Endothelial cell of umbilical vein (primary cell): ENCODE measurements around the gene SMAP1. TPM values are rescaled to one million over a fixed set of nuclear protein-coding genes. Genes with fewer than 3 reads are reported as not detected.
"Not testable (repeated sequence)": the region's sequence is repeated elsewhere in the genome, so short reads cannot be mapped to it uniquely, and the experiment has no call there.

Experiments used
- BruUV-seq: library from RNA; stranded (reverse); fragments of 400-500 nt; replicated peaks from 2 replicates; lab custom pipeline; 2021; lab: Mats Ljungman, UMichigan
- CTCF ChIA-PET: fragments of 300-600, 350-600 bp; sonication (Branson Sonifier 250); formaldehyde crosslinking; loops from one replicate; lab custom pipeline; 2021; ENCODE audit warnings: antibody characterized with exemption, inconsistent platforms; lab: Charles Lee
- POLR2A ChIA-PET: fragments of 300-600, 350-600 bp; sonication (Branson Sonifier 250); formaldehyde crosslinking; loops from one replicate; lab custom pipeline; 2021; ENCODE audit warnings: antibody characterized with exemption, inconsistent platforms; lab: Charles Lee
- DNase-seq: peaks from one replicate; pipeline ENCODE4 v3.0.0-alpha.2; 2011; ENCODE audit warnings: low read depth, low spot score
- FAIRE-seq: peaks from 2 replicates; lab custom pipeline; 2011; peaks lifted over from hg19 to GRCh38; lab: Jason Lieb, UNC
- H2AFZ ChIP-seq: 2 replicates; pipeline ENCODE4 v1.6.0; 2012; ENCODE audit warnings: low read depth, low read length, control low read depth, inconsistent platforms
- H3K27ac ChIP-seq: 2 replicates; pipeline ENCODE4 v1.5.1; 2011; ENCODE audit warnings: low read depth, mild to moderate bottlenecking, control low read depth, low read length, moderate library complexity; ENCODE audit not compliant: insufficient read depth
- H3K27me3 ChIP-seq, 2 experiments: 2 replicates each; pipeline versions ENCODE4 v1.6.0 to v1.6.1; 2011; ENCODE audit warnings: low read length in 2 of 2, mixed read lengths in 1 of 2; ENCODE audit not compliant: control insufficient read depth in 2 of 2, insufficient read depth in 2 of 2
- H3K36me3 ChIP-seq, 2 experiments: 2 replicates in 1 of 2; 3 replicates in 1 of 2; pipeline ENCODE4 v1.5.1; 2011; ENCODE audit warnings: low read length in 2 of 2, mild to moderate bottlenecking in 1 of 2, moderate library complexity in 1 of 2; ENCODE audit not compliant: control insufficient read depth in 2 of 2, insufficient read depth in 2 of 2; ENCODE audit errors: extremely low read depth in 1 of 2
- H3K4me1 ChIP-seq: 3 replicates; pipeline ENCODE4 v1.5.1; 2011; ENCODE audit warnings: mild to moderate bottlenecking, low read length; ENCODE audit not compliant: control insufficient read depth, insufficient read depth; ENCODE audit errors: extremely low read depth
- H3K4me2 ChIP-seq: 2 replicates; pipeline ENCODE4 v1.6.1; 2011; ENCODE audit warnings: low read length, control low read depth, mixed read lengths; ENCODE audit not compliant: insufficient read depth
- H3K4me3 ChIP-seq, 3 experiments: fragments of 200-600 bp in 1 of 3; sonication (generic), shearing (Covaris generic) in 1 of 3; replicated peaks in 1 of 3; 2 replicates each; pipeline ENCODE4 v1.5.1; 2011 to 2016; ENCODE audit warnings: control low read depth in 3 of 3, low read length in 3 of 3, mild to moderate bottlenecking in 2 of 3, inconsistent platforms in 1 of 3, low read depth in 1 of 3, moderate library complexity in 1 of 3; ENCODE audit not compliant: insufficient read depth in 1 of 3
- H3K79me2 ChIP-seq: 2 replicates; pipeline ENCODE4 v1.6.0; 2012; ENCODE audit warnings: low read length, inconsistent platforms; ENCODE audit not compliant: control insufficient read depth, insufficient read depth
- H3K9ac ChIP-seq: replicated peaks from 2 replicates; pipeline ENCODE3; 2011; ENCODE audit warnings: low read length, control low read depth; ENCODE audit not compliant: insufficient read depth; ENCODE audit errors: extremely low read depth
- H3K9me1 ChIP-seq: replicated peaks from 3 replicates; pipeline ENCODE4 v1.6.0; 2011; ENCODE audit warnings: mild to moderate bottlenecking, low read length; ENCODE audit not compliant: control insufficient read depth, insufficient read depth; ENCODE audit errors: extremely low read depth
- H3K9me3 ChIP-seq: replicated peaks from 2 replicates; pipeline ENCODE4 v1.5.1; 2012; ENCODE audit warnings: low read length, inconsistent platforms; ENCODE audit not compliant: control insufficient read depth, insufficient read depth
- H4K20me1 ChIP-seq: replicated peaks from 2 replicates; pipeline ENCODE3; 2011; ENCODE audit warnings: mild to moderate bottlenecking, low read length; ENCODE audit not compliant: control insufficient read depth, insufficient read depth; ENCODE audit errors: extremely low read depth
- dilution Hi-C: fragments of 300-500 bp; cut with MboI; formaldehyde crosslinking; loops from one replicate; pipeline ENCODE4 v1.15.0; 2019; ENCODE audit warnings: low sequenced_read_pairs; ENCODE audit not compliant: extremely low pct_ligation_motif_present
- intact Hi-C: fragments of 100-400 bp; cut with micrococcal nuclease; formaldehyde crosslinking; loops from one replicate; pipeline ENCODE4 v1.10.0; 2022
- polyA plus RNA-seq, 4 experiments: library from polyadenylated mRNA; depleted of rRNA in 3 of 4; stranded (reverse) in 3 of 4; unstranded in 1 of 4; fragments of >200 nt; gene quantifications; 2 replicates each; pipeline versions ENCODE4 v1.2.1 to v1.2.3, GENCODE V29; 2011 to 2012; ENCODE audit warnings: missing spikeins in 1 of 4
- total RNA-seq: library from RNA; stranded (reverse); gene quantifications from 2 replicates; pipeline ENCODE4 v1.2.3, GENCODE V29; 2021
- TF ChIP-seq, protein P1 (sequence below): IDR thresholded peaks from 2 replicates; pipeline ENCODE4 v1.6.1; 2011; ENCODE audit not compliant: insufficient read depth, insufficient read length

Gene SMAP1
- total and polyA plus RNA-seq, 2 donors (not counting 3 experiments of a cell fraction or from before 2014, with no cell fraction given): 14.6 to 24.6 TPM

- no peaks in the 10 kb centered on the region for H4K20me1 ChIP-seq
- dilution Hi-C loops: no loop called here
- no peak overlapping the region for H2AFZ ChIP-seq
- H3K9me1 ChIP-seq: no peaks in the 10 kb centered on the region
- TF ChIP-seq, protein P1, sequence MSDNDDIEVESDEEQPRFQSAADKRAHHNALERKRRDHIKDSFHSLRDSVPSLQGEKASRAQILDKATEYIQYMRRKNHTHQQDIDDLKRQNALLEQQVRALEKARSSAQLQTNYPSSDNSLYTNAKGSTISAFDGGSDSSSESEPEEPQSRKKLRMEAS: no peak
- H3K9ac ChIP-seq: no peak overlapping the region
- no peak for FAIRE-seq
- no peak for DNase-seq
- ChIA-PET CTCF (interaction anchor here (0.9 kb wide), 1 partner anchor 20 kb away, joined by 3 read pairs; no protein-coding TSS in a partner anchor), POLR2A (no interaction called here)
- no peaks in the 10 kb centered on the region for H3K9me3 ChIP-seq
- H3K4me2 ChIP-seq: no peak overlapping the region
- no peaks in the 10 kb centered on the region for H3K27me3 ChIP-seq
- no peaks in the 10 kb centered on the region for H3K79me2 ChIP-seq
- H3K36me3 ChIP-seq: peaks cover 0 to 2% of the 10 kb centered on the region in 2 experiments
- no peak overlapping the region for H3K4me3 ChIP-seq
- intact Hi-C loops: no loop called here
- H3K27ac ChIP-seq: no peak overlapping the region
- no peaks in the 10 kb centered on the region for H3K4me1 ChIP-seq
- BruUV-seq: no TSS peak
Observed at GRCh38 chr6:70739534-70739933, 71.9 kb downstream of the SMAP1 start.

GRCh38 chr6:70740746-70741145, 73.1 kb downstream of the SMAP1 start:
- H3K36me3 ChIP-seq, H3K4me2 ChIP-seq, dilution Hi-C loops, FAIRE-seq, H3K4me3 ChIP-seq, H3K9me3 ChIP-seq, H3K9me1 ChIP-seq, H3K4me1 ChIP-seq, BruUV-seq, H3K79me2 ChIP-seq, DNase-seq, POLR2A ChIA-PET, H3K9ac ChIP-seq, H3K27ac ChIP-seq, H4K20me1 ChIP-seq, H2AFZ ChIP-seq, CTCF ChIA-PET, H3K27me3 ChIP-seq, intact Hi-C loops: not testable (repeated sequence)

- H3K27me3 ChIP-seq, H3K9me3 ChIP-seq, intact Hi-C loops, H3K27ac ChIP-seq, dilution Hi-C loops, H4K20me1 ChIP-seq, H2AFZ ChIP-seq, POLR2A ChIA-PET, H3K9ac ChIP-seq, DNase-seq, H3K4me2 ChIP-seq, H3K79me2 ChIP-seq, H3K36me3 ChIP-seq, CTCF ChIA-PET, H3K4me3 ChIP-seq, H3K9me1 ChIP-seq, FAIRE-seq, H3K4me1 ChIP-seq, BruUV-seq: not testable (repeated sequence)
Observed at GRCh38 chr6:70742462-70742861, 74.8 kb downstream of the SMAP1 start.
